ENCODE results near the gene XKR7.
"Not testable (repeated sequence)": the region's sequence is repeated elsewhere in the genome, so short reads cannot be mapped to it uniquely, and the experiment has no call there.

Gene XKR7

GRCh38 chr20:31967830-31968249 lies at the start of gene XKR7:
Gene XKR7 (plus strand): TSS chr20:31968151. CDS start chr20:31968176, 25 bp downstream.
- DNase-seq = no peak

GRCh38 chr20:31918466-31919105 lies 49.4 kb upstream of the XKR7 start:
- DNase-seq = no peak

- no peak for DNase-seq
Measured at GRCh38 chr20:31919410-31920155, 48.4 kb upstream of the XKR7 start.

- no peak for DNase-seq
Measured at GRCh38 chr20:31920275-31920855, 47.6 kb upstream of the XKR7 start.

- not testable (repeated sequence) for DNase-seq
Measured at GRCh38 chr20:31921480-31921879, 46.5 kb upstream of the XKR7 start.

GRCh38 chr20:31922181-31922580 lies 45.8 kb upstream of the XKR7 start:
- no peak for DNase-seq

GRCh38 chr20:31922588-31922987 lies 45.4 kb upstream of the XKR7 start:
- DNase-seq = no peak

GRCh38 chr20:31923388-31924331 lies 44.3 kb upstream of the XKR7 start:
- DNase-seq = no peak

- DNase-seq = no peak
Measured at GRCh38 chr20:31924561-31924960, 43.4 kb upstream of the XKR7 start.

- no peak for DNase-seq
Measured at GRCh38 chr20:31925631-31926030, 42.3 kb upstream of the XKR7 start.

- DNase-seq = no peak
Measured at GRCh38 chr20:31926493-31926892, 41.5 kb upstream of the XKR7 start.

GRCh38 chr20:31927627-31928159 lies 40.3 kb upstream of the XKR7 start:
- DNase-seq = no peak

- DNase-seq = not testable (repeated sequence)
Measured at GRCh38 chr20:31929631-31930030, 38.3 kb upstream of the XKR7 start.

GRCh38 chr20:31930779-31931178 lies 37.2 kb upstream of the XKR7 start:
- no peak for DNase-seq

GRCh38 chr20:31933698-31934097 lies 34.3 kb upstream of the XKR7 start:
- no peak for DNase-seq

GRCh38 chr20:31934491-31934890 lies 33.5 kb upstream of the XKR7 start:
- no peak for DNase-seq

GRCh38 chr20:31934968-31935764 lies 32.8 kb upstream of the XKR7 start:
- DNase-seq = no peak

- DNase-seq = no peak
Measured at GRCh38 chr20:31936420-31936819, 31.5 kb upstream of the XKR7 start.

- DNase-seq = no peak
Measured at GRCh38 chr20:31937820-31938219, 30.1 kb upstream of the XKR7 start.

- no peak for DNase-seq
Measured at GRCh38 chr20:31939661-31940060, 28.3 kb upstream of the XKR7 start.

GRCh38 chr20:31943052-31943471 lies 24.9 kb upstream of the XKR7 start:
- no peak for DNase-seq

GRCh38 chr20:31945319-31945718 lies 22.6 kb upstream of the XKR7 start:
- no peak for DNase-seq

Data from cortex of kidney (tissue), 1 donor.